Prostate gland (tissue), 2 donors: Measurements from ENCODE around the gene PSEN1. TPM values are rescaled to one million over a fixed set of nuclear protein-coding genes. Genes with fewer than 3 reads are reported as not detected.

Experiments
- DNase-seq: peaks from one replicate; pipeline ENCODE4 v3.0.0-alpha.2; 2019; ENCODE audit warnings: low spot score
- H3K27ac ChIP-seq, 2 donors: fragments of 200-600 bp; sonication (generic); 2 replicates each; pipeline ENCODE4 v1.5.1; 2017 to 2019
- H3K27me3 ChIP-seq: fragments of 200-600 bp; sonication (generic); replicated peaks from 2 replicates; pipeline ENCODE4 v1.5.1; 2019; ENCODE audit not compliant: insufficient read depth
- H3K36me3 ChIP-seq, 2 donors: fragments of 200-600 bp; sonication (generic); 1 replicate in 1 of 2; 2 replicates in 1 of 2; pipeline versions ENCODE4 v1.5.1 to v1.8.1; 2017 to 2019
- H3K4me1 ChIP-seq: fragments of 200-600 bp; sonication (generic); replicated peaks from 2 replicates; pipeline ENCODE4 v1.5.1; 2019
- H3K4me3 ChIP-seq, 2 donors: fragments of 200-600 bp; sonication (generic); 2 replicates each; pipeline ENCODE4 v1.5.1; 2017 to 2019
- H3K9me3 ChIP-seq: fragments of 200-600 bp; sonication (generic); 2 replicates; pipeline ENCODE4 v1.5.1; 2017
- POLR2A ChIP-seq: fragments of 450-650 bp; IDR thresholded peaks from one replicate; pipeline ENCODE4 v1.6.1; 2016; ENCODE audit warnings: antibody characterized with exemption, mild to moderate bottlenecking
- POLR2AphosphoS5 ChIP-seq: sonication (generic); formaldehyde crosslinking; IDR thresholded peaks from one replicate; pipeline ENCODE4 v1.6.1; 2017; ENCODE audit warnings: antibody characterized with exemption
- WGBS: methylation state at CpG from one replicate; pipeline ENCODE4 v1.1.5; 2018; 5-methylcytosine and 5-hydroxymethylcytosine counted together
- intact Hi-C: fragments of 100-400 bp; cut with DNase I; formaldehyde crosslinking; loops from one replicate; pipeline ENCODE4 v1.14.2; 2022
- total RNA-seq, 2 donors: library from RNA; depleted of rRNA; stranded (reverse); fragments of >200 nt; gene quantifications; one replicate each; pipeline ENCODE4 v1.1.0, GENCODE V29; 2016
- TF ChIP-seq, protein P1 (sequence below), 4 experiments: fragments of 200-600 bp in 2 of 4; fragments of 450-650 bp in 2 of 4; sonication (generic) in 2 of 4; IDR thresholded peaks; 1 replicate in 3 of 4; 2 replicates in 1 of 4; pipeline ENCODE4 v1.5.1; 2016 to 2019; ENCODE audit warnings: antibody characterized with exemption in 4 of 4, mild to moderate bottlenecking in 2 of 4, moderate library complexity in 2 of 4

Gene PSEN1
- total RNA-seq, 2 donors from 2014 or later = 46.3 to 61.9 TPM

DNA sequence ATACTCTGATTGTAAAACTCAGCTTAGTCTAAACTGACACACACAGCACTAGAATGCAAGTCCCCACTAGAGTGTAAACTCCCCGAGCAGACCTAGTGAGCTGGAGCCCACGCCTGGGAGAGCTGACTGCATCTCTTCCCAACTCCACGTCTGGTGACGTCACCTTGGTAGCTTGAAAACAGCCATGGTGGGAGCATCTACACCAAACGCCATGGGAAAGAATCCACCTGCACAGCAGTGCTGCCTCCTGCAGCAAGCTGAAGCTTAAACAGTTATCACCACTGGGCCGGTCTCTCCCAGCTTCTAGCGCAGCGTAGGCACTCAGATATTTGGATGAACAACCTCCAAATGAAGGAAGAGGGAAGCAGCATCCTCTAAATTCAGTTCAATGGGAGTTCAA, 96.7 kb downstream of the PSEN1 start:
- no peaks in the 10 kb centered on the region for H3K4me1 ChIP-seq
- TF ChIP-seq POLR2AphosphoS5 (no peak), POLR2A (no peak)
- TF ChIP-seq, protein P1, sequence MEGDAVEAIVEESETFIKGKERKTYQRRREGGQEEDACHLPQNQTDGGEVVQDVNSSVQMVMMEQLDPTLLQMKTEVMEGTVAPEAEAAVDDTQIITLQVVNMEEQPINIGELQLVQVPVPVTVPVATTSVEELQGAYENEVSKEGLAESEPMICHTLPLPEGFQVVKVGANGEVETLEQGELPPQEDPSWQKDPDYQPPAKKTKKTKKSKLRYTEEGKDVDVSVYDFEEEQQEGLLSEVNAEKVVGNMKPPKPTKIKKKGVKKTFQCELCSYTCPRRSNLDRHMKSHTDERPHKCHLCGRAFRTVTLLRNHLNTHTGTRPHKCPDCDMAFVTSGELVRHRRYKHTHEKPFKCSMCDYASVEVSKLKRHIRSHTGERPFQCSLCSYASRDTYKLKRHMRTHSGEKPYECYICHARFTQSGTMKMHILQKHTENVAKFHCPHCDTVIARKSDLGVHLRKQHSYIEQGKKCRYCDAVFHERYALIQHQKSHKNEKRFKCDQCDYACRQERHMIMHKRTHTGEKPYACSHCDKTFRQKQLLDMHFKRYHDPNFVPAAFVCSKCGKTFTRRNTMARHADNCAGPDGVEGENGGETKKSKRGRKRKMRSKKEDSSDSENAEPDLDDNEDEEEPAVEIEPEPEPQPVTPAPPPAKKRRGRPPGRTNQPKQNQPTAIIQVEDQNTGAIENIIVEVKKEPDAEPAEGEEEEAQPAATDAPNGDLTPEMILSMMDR (IDR thresholded peaks at IDR 0.05) = no peak
- H3K27me3 ChIP-seq = no peaks in the 10 kb centered on the region
- DNase-seq = no peak
- WGBS = 66% methylated on average over 8 of the region's 8 CpGs
- H3K27ac ChIP-seq = no peak overlapping the region
- no peaks in the 10 kb centered on the region for H3K36me3 ChIP-seq
- no peaks in the 10 kb centered on the region for H3K9me3 ChIP-seq
- intact Hi-C loops = no loop called here
- no peak overlapping the region for H3K4me3 ChIP-seq

DNA sequence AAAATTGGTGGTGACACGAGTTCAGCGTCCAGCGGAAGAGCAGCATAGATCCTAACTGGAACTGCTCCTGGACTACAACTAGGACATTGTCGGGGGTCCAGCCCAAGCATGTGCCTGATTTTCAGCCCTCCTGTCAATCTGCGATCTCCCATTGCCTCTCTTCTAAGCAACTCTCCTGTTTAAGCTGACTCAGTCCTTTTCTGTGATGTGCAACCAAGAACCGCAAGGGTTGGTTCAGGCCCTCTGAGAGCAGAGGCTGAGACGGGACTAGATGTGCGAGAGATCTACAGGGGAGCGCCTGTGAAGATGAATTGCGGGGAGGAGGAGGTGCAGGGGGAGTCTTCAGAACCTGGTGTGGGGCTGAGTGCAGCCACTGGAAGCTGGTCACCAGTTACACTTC, 97.3 kb downstream of the PSEN1 start:
- intact Hi-C loops = no loop called here
- H3K9me3 ChIP-seq = no peaks in the 10 kb centered on the region
- H3K27ac ChIP-seq = no peak overlapping the region
- H3K27me3 ChIP-seq = no peaks in the 10 kb centered on the region
- DNase-seq = no peak
- TF ChIP-seq, protein P1 (IDR thresholded peaks at IDR 0.05) = no peak
- no peak for TF ChIP-seq POLR2AphosphoS5
- TF ChIP-seq POLR2A = no peak
- no peak overlapping the region for H3K4me3 ChIP-seq
- over 99% methylated on average over 10 of the region's 10 CpGs for WGBS
- H3K36me3 ChIP-seq = no peaks in the 10 kb centered on the region
- peaks cover 5% of the 10 kb centered on the region for H3K4me1 ChIP-seq

DNA sequence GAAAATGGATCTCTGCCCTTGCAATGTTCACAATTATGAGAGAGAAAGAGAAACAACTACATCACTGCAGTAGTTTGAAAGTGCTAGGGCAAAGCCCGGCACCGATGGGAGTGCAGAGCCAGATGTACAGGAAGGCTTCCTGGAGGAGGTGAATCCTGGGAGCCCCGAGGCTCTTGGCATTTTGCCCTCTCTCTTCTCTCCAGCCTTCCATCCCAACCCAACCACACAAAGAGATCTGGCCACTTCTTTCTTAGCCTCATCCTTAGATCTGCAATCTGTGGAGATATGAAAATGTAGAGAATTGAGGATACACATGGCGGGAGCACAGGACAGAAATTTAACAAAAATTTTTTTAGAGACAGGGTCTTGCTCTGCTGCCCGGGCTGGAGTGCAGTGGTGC, 97.7 kb downstream of the PSEN1 start:
- Histone ChIP-seq H3K4me3 (no peak overlapping the region), H3K9me3 (no peaks in the 10 kb centered on the region), H3K27ac (no peak overlapping the region), H3K4me1 (peaks cover 9% of the 10 kb centered on the region), H3K36me3 (no peaks in the 10 kb centered on the region), H3K27me3 (no peaks in the 10 kb centered on the region)
- intact Hi-C loops = no loop called here
- TF ChIP-seq POLR2A (no peak), POLR2AphosphoS5 (no peak)
- TF ChIP-seq, protein P1 (IDR thresholded peaks at IDR 0.05) = no peak
- WGBS = 85% methylated on average over 5 of the region's 5 CpGs
- no peak for DNase-seq

DNA sequence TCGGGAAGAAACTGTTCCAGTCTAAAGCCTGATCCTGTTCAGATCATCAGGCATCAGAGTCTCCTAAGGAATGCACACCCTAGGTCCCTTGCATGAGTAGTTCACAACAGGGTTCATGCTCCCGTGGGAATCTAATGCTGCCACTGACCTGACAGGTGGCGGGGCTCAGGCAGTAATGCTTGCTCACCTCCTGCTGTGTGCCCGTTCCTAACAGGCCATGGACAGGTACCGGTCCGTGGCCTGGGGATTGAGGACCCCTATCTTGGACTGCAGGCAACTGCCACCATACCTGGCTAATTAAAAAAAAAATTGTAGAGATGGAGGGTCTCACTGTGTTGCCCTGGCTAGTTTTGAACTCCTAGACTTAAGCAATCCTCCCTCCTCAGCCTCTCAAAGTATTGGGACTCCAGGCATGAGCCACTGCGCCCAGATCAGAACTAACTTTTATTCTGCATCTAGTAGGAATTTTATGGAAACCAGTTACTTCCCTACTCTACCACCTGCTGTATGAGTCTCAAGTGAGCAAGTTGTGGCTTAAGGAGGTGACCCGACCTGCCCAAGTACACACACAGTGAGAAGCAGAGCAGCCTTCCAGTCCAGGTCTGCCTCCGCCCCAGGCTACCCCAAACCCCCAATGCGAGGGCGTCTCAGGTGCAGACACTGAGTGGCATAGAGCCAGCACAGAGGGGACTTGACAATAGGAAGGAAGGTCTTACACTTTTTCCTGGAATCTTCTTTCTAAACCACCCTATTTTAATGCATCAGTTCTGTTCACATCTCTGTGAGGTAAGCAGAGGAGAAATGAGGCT, 98.5 kb downstream of the PSEN1 start:
- 76% methylated on average over 11 of the region's 11 CpGs for WGBS
- TF ChIP-seq, protein P1 (IDR thresholded peaks at IDR 0.05) = no peak
- TF ChIP-seq POLR2AphosphoS5 (no peak), POLR2A (no peak)
- Histone ChIP-seq H3K4me1 (peaks cover 11% of the 10 kb centered on the region), H3K27me3 (no peaks in the 10 kb centered on the region), H3K4me3 (no peak overlapping the region), H3K36me3 (no peaks in the 10 kb centered on the region), H3K27ac (no peak overlapping the region), H3K9me3 (no peaks in the 10 kb centered on the region)
- intact Hi-C loops = no loop called here
- DNase-seq = no peak
